Breast epithelium (tissue), 4 donors: ENCODE results near the gene TBX5. TPM values are rescaled to one million over a fixed set of nuclear protein-coding genes. Genes with fewer than 3 reads are reported as not detected.

Source experiments
- DNase-seq, 2 donors: peaks; one replicate each; pipeline ENCODE4 v3.0.0-alpha.2; 2019; ENCODE audit warnings: low spot score in 2 of 2
- H3K27ac ChIP-seq, 2 donors: fragments of 200-600 bp; sonication (generic) in 1 of 2; one replicate each; pipeline ENCODE4 v1.5.1; 2016 to 2019; ENCODE audit warnings: mild to moderate bottlenecking in 1 of 2
- H3K27me3 ChIP-seq, 2 donors: fragments of 200-600 bp; sonication (generic) in 1 of 2; one replicate each; pipeline versions ENCODE4 v1.5.1 to v1.6.0; 2017 to 2019; ENCODE audit warnings: control low read depth in 1 of 2, mild to moderate bottlenecking in 1 of 2
- H3K36me3 ChIP-seq: fragments of 200-600 bp; one replicate; pipeline ENCODE4 v1.5.1; 2019
- H3K4me1 ChIP-seq, 2 donors: fragments of 200-600 bp; sonication (generic); one replicate each; pipeline ENCODE4 v1.5.1; 2016 to 2019; ENCODE audit warnings: control low read depth in 1 of 2
- H3K4me3 ChIP-seq, 3 donors: fragments of 200-600 bp; sonication (generic); 1 replicate in 2 of 3; 2 replicates in 1 of 3; pipeline ENCODE4 v1.5.1; 2016 to 2019; ENCODE audit warnings: mild to moderate bottlenecking in 3 of 3, moderate library complexity in 2 of 3
- H3K9me3 ChIP-seq, 2 donors: fragments of 200-600 bp; sonication (generic) in 1 of 2; one replicate each; pipeline ENCODE4 v1.5.1; 2016 to 2019; ENCODE audit warnings: control low read depth in 1 of 2
- CTCF ChIP-seq, 3 donors: fragments of 450-650 bp; IDR thresholded peaks; one replicate each; pipeline ENCODE4 v1.5.1; 2016 to 2017; ENCODE audit warnings: antibody characterized with exemption in 3 of 3, mild to moderate bottlenecking in 3 of 3, moderate library complexity in 3 of 3
- POLR2A ChIP-seq: fragments of 450-650 bp; IDR thresholded peaks from one replicate; pipeline ENCODE4 v1.6.1; 2016; ENCODE audit warnings: antibody characterized with exemption, mild to moderate bottlenecking, moderate library complexity
- POLR2AphosphoS5 ChIP-seq, 3 donors: sonication (generic); formaldehyde crosslinking; IDR thresholded peaks; one replicate each; pipeline ENCODE4 v1.6.1; 2017; ENCODE audit warnings: antibody characterized with exemption in 3 of 3
- intact Hi-C: fragments of 100-400 bp; cut with DNase I; formaldehyde crosslinking; loops from one replicate; pipeline ENCODE4 v1.15.1; 2023; ENCODE audit warnings: low total_unique reads
- total RNA-seq, 3 donors: library from RNA; depleted of rRNA; stranded (reverse); fragments of >200 nt; gene quantifications; one replicate each; pipeline ENCODE4 v1.1.0, GENCODE V29; 2016

TBX5 gene
- total RNA-seq, 3 donors from 2014 or later, result 2.2 to 10.2 (median 6.2) TPM

DNA sequence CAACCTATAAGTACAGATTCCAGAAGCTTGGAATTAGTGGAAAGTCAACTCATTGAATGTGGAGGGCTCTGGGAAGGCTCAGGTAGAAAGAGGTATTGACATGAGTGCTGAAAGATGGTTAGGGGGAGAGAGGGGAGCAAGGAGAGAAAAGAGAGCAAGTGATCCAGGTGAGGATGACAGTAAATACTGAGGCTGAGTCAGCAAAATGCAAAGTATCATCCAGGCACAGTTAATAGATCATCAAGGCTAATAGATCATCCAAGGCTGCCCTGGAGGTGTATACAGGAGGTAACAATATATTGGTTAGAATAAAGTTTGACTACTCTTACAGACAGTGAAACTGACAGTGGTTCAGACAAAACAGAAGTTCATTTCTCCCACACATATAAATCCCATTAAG lies 100.5 kb downstream of the TBX5 start:
- Histone ChIP-seq H3K4me1 (no peaks in the 10 kb centered on the region), H3K27ac (no peak overlapping the region), H3K36me3 (no peaks in the 10 kb centered on the region), H3K9me3 (no peaks in the 10 kb centered on the region), H3K4me3 (no peak overlapping the region), H3K27me3 (peaks cover 0 to 2% of the 10 kb centered on the region in 2 donors)
- DNase-seq, result no peak
- no peak for TF ChIP-seq POLR2A
- TF ChIP-seq CTCF (IDR thresholded peaks at IDR 0.05), result no peak
- no peak for TF ChIP-seq POLR2AphosphoS5 (IDR thresholded peaks at IDR 0.05)
- intact Hi-C loops, result no loop called here
